Natural killer cell (primary cell): Measurements from ENCODE around the gene ABTB2. TPM values are rescaled to one million over a fixed set of nuclear protein-coding genes. Genes with fewer than 3 reads are reported as not detected.

Experiments
- ATAC-seq, 3 donors: fragments of 150-1000 bp in 2 of 3; fragments of 200-7000 bp in 1 of 3; cut with Tn5 transposase; 1 replicate in 1 of 3; 2 replicates in 2 of 3; pipeline ENCODE4 v1.10.0; 2021; ENCODE audit warnings: mild to moderate bottlenecking in 2 of 3, moderate library complexity in 2 of 3
- DNase-seq, 2 donors: peaks; one replicate each; pipeline versions ENCODE4 v3.0.0 to v3.0.0-alpha.2; 2013 to 2021; ENCODE audit warnings: mixed read lengths in 1 of 2
- H3K27ac ChIP-seq: one replicate; pipeline ENCODE4 v1.5.1; 2013; ENCODE audit warnings: mild to moderate bottlenecking, low read length
- H3K27me3 ChIP-seq: one replicate; pipeline ENCODE4 v1.6.1; 2013; ENCODE audit warnings: low read length; ENCODE audit not compliant: control insufficient read depth, insufficient read depth
- H3K36me3 ChIP-seq: one replicate; pipeline ENCODE4 v1.6.1; 2013; ENCODE audit warnings: low read length; ENCODE audit not compliant: control insufficient read depth, insufficient read depth
- H3K4me1 ChIP-seq: one replicate; pipeline ENCODE4 v1.6.1; 2013; ENCODE audit warnings: low read length; ENCODE audit not compliant: control insufficient read depth, insufficient read depth
- H3K4me3 ChIP-seq: one replicate; pipeline ENCODE4 v1.5.1; 2013; ENCODE audit warnings: low read length
- H3K9me3 ChIP-seq: one replicate; pipeline ENCODE4 v1.6.1; 2013; ENCODE audit warnings: low read length; ENCODE audit not compliant: control insufficient read depth, insufficient read depth
- H3K27ac Mint-ChIP-seq, 2 donors: one replicate each; pipeline ENCODE4 v1.8.0; 2022; ENCODE audit warnings: mild to moderate bottlenecking in 2 of 2, mixed read lengths in 2 of 2, moderate library complexity in 1 of 2
- H3K27me3 Mint-ChIP-seq, 2 donors: one replicate each; pipeline ENCODE4 v1.8.0; 2022; ENCODE audit warnings: low read depth in 2 of 2, mixed read lengths in 2 of 2
- H3K36me3 Mint-ChIP-seq: one replicate; pipeline ENCODE4 v1.8.0; 2022; ENCODE audit warnings: mixed read lengths
- H3K4me1 Mint-ChIP-seq, 2 donors: one replicate each; pipeline ENCODE4 v1.8.0; 2022; ENCODE audit warnings: mixed read lengths in 2 of 2
- H3K4me3 Mint-ChIP-seq: one replicate; pipeline ENCODE4 v1.8.0; 2022; ENCODE audit warnings: mild to moderate bottlenecking, moderate library complexity, mixed read lengths
- H3K9me3 Mint-ChIP-seq, 2 donors: one replicate each; pipeline ENCODE4 v1.8.0; 2022; ENCODE audit warnings: mixed read lengths in 2 of 2
- WGBS: methylation state at CpG from one replicate; pipeline ENCODE4 v1.1.7; 2013; ENCODE audit warnings: missing lambda C conversion rate; ENCODE audit not compliant: insufficient coverage; 5-methylcytosine and 5-hydroxymethylcytosine counted together
- intact Hi-C: fragments of 100-400 bp; cut with micrococcal nuclease; formaldehyde crosslinking; loops from one replicate; pipeline ENCODE4 v1.14.2; 2022
- total RNA-seq, 4 donors: library from RNA; stranded (reverse); fragments of 120-200 nt in 1 of 4; gene quantifications; one replicate each; pipeline versions ENCODE4 v1.2.3 to v1.2.4, GENCODE V29; 2013 to 2022
- TF ChIP-seq, protein P1 (sequence below): fragments of 200-600 bp; IDR thresholded peaks from one replicate; pipeline ENCODE4 v1.8.0; 2022; ENCODE audit warnings: antibody characterized with exemption

The ABTB2 gene
- total RNA-seq, 3 donors from 2014 or later (not counting 1 experiment from before 2014, with no cell fraction given): 0.65 to 1.7 (median 1.1) TPM

- H3K9me3 ChIP-seq: no peaks in the 10 kb centered on the region
- no peak overlapping the region for H3K4me3 Mint-ChIP-seq
Observed at GRCh38 chr11:34288492-34288891, 69.3 kb downstream of the ABTB2 start.

GRCh38 chr11:34284811-34285481 lies 72.9 kb downstream of the ABTB2 start:
- Histone ChIP-seq H3K36me3 (no peaks in the 10 kb centered on the region), H3K27ac (no peak overlapping the region), H3K9me3 (no peaks in the 10 kb centered on the region), H3K4me1 (no peaks in the 10 kb centered on the region), H3K4me3 (no peak overlapping the region), H3K27me3 (no peaks in the 10 kb centered on the region)
- Mint-ChIP-seq H3K27me3 (peaks cover 0 to 5% of the 10 kb centered on the region in 2 donors), H3K36me3 (no peaks in the 10 kb centered on the region), H3K4me3 (no peak overlapping the region), H3K9me3 (no peaks in the 10 kb centered on the region), H3K4me1 (no peaks in the 10 kb centered on the region), H3K27ac (no peak overlapping the region)
- intact Hi-C loops: no loop called here
- 96% methylated on average over 17 of the region's 17 CpGs for WGBS
- DNase-seq (no peak), ATAC-seq (no peak)
- TF ChIP-seq, protein P1, sequence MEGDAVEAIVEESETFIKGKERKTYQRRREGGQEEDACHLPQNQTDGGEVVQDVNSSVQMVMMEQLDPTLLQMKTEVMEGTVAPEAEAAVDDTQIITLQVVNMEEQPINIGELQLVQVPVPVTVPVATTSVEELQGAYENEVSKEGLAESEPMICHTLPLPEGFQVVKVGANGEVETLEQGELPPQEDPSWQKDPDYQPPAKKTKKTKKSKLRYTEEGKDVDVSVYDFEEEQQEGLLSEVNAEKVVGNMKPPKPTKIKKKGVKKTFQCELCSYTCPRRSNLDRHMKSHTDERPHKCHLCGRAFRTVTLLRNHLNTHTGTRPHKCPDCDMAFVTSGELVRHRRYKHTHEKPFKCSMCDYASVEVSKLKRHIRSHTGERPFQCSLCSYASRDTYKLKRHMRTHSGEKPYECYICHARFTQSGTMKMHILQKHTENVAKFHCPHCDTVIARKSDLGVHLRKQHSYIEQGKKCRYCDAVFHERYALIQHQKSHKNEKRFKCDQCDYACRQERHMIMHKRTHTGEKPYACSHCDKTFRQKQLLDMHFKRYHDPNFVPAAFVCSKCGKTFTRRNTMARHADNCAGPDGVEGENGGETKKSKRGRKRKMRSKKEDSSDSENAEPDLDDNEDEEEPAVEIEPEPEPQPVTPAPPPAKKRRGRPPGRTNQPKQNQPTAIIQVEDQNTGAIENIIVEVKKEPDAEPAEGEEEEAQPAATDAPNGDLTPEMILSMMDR: no peak

More at GRCh38 chr11:34288492-34288891, 69.3 kb downstream of the ABTB2 start:
- no peaks in the 10 kb centered on the region for H3K36me3 Mint-ChIP-seq
- intact Hi-C loops: no loop called here
- H3K27ac Mint-ChIP-seq: no peak overlapping the region
- WGBS: 84% methylated on average over 7 of the region's 7 CpGs
- Histone ChIP-seq H3K4me1 (no peaks in the 10 kb centered on the region), H3K4me3 (no peak overlapping the region), H3K27me3 (no peaks in the 10 kb centered on the region), H3K36me3 (no peaks in the 10 kb centered on the region), H3K27ac (no peak overlapping the region)
- no peaks in the 10 kb centered on the region for H3K4me1 Mint-ChIP-seq
- DNase-seq: no peak
- TF ChIP-seq, protein P1: no peak
- no peak for ATAC-seq
- no peaks in the 10 kb centered on the region for H3K9me3 Mint-ChIP-seq
- H3K27me3 Mint-ChIP-seq: peaks cover 0 to 6% of the 10 kb centered on the region in 2 donors

- TF ChIP-seq, protein P1: no peak
- WGBS: 83% methylated on average over 2 of the region's 3 CpGs
- Histone ChIP-seq H3K27ac (no peak overlapping the region), H3K9me3 (no peaks in the 10 kb centered on the region), H3K4me1 (no peaks in the 10 kb centered on the region), H3K4me3 (no peak overlapping the region), H3K36me3 (no peaks in the 10 kb centered on the region), H3K27me3 (no peaks in the 10 kb centered on the region)
- Mint-ChIP-seq H3K4me3 (no peak overlapping the region), H3K9me3 (no peaks in the 10 kb centered on the region), H3K27ac (no peak overlapping the region), H3K27me3 (peaks cover 0 to 5% of the 10 kb centered on the region in 2 donors), H3K4me1 (no peaks in the 10 kb centered on the region), H3K36me3 (no peaks in the 10 kb centered on the region)
- intact Hi-C loops: no loop called here
- DNase-seq: no peak
- no peak for ATAC-seq
Observed at GRCh38 chr11:34284156-34284555, 73.7 kb downstream of the ABTB2 start.
